Activated CD4-positive, CD25-positive, alpha-beta regulatory T cell treated with anti-CD3 and anti-CD28 coated beads, Interleukin-2, amount 50 U/mL, for 24 hours (primary cell): ENCODE measurements around the gene GPALPP1.
"Not testable (repeated sequence)": the region's sequence is repeated elsewhere in the genome, so short reads cannot be mapped to it uniquely, and the experiment has no call there.

Source experiments
- ATAC-seq, 2 donors: fragments of 150-1000 bp; cut with Tn5 transposase; one replicate each; pipeline ENCODE4 v1.10.0; 2021; ENCODE audit warnings: mild to moderate bottlenecking in 1 of 2, moderate library complexity in 1 of 2

The GPALPP1 gene

GRCh38 chr13:45007823-45008222 is 18.5 kb downstream of the GPALPP1 start:
- no peak for ATAC-seq

DNA sequence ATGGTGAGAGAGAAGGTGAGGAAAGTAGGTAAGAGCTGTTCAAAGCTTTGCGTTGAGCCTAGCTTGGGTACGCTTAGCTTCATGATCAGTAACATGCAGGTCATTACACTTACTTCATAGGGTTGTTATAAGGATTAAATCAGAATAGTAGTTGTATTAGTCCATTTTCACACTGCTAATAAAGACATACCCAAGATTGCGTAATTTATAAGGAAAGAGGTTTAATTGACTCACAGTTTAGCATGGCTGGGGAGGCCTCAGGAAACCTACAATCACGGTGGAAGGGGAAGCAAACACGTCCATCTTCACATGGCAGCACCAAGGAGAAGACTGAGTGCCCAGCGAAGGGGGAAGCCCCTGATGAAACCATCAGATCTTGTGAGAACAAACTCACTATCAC is 21.9 kb downstream of the GPALPP1 start:
- no peak for ATAC-seq

- ATAC-seq: no peak
Observed at GRCh38 chr13:45015300-45015699, 26.0 kb downstream of the GPALPP1 start.

- peak in 1 of 2 donors; percentile 36 for ATAC-seq
Observed at GRCh38 chr13:45016792-45017425, 27.6 kb downstream of the GPALPP1 start.

DNA sequence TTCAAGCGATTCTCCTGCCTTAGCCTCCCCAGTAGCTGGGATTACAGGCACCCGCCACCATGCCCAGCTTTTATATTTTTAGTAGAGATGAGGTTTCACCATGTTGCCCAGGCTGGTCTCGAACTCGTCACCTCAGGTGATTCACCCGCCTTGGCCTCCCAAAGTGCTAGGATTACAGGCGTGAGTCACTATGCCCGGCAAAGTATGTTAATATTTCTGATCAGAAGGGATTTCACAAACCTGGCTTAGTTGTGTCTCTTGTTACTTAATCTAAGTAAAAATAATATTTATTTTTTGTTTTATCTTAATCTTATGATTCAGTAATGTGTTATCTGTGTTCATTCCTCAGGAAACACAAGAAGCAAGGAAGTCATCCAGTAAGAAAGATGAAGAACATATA is 30.6 kb downstream of the GPALPP1 start:
- ATAC-seq: not testable (repeated sequence)

DNA sequence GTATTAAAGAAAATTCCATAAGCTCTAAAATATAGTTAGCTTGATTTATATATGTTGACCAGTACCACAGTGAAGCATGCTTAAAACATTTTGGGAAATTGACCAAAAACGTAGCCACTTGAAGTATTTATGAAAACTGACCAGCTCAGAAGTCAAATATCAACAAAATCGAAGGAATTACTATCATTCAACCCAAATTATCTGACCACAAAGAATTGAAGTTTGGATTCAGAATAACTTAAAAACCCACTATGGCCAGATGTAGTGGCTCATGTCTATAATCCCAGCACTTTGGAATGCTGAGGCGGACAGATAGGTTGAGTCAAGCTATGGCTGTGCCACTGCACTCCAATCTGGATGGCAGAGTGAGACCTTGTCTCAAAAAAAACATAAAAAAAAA is 31.9 kb downstream of the GPALPP1 start:
- no peak for ATAC-seq

DNA sequence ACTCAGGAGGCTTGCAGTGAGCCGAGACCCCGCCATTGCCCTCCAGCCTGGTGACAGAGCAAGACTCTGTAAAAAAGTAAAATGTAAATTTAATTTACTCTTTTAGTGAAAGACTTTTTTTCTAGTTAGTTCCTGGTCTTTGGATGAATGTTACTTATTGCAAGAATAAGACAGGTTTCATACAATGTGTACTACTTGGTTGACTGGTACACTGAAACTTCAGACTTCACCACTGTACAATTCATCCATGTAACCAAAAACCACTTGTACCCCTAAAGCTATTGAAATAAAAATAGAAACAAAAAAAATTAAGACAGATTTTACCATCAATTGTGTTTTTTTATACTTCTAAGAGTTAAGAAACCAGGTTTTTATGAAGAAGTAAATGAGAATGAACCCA is 35.5 kb downstream of the GPALPP1 start:
- ATAC-seq: no peak

DNA sequence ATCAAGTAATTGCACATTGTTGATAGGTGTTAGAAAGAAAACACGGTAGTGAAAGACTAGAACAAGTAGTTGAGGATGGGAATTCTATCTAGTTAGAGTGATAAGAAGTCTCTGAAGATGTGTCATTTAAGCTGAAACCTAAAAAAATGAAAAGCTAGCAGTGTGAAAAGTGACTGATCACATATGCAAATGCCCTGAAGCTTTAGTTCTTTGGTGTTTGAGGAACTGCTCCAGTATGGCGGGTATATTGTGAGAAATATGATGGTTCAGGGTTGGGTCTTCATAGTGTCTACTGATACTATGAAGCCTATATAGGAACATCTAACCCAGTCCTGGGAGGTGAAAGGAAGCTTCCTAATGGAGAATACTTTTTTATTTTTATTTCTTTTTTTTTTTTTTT is 45.0 kb downstream of the GPALPP1 start:
- no peak for ATAC-seq

- ATAC-seq: no peak
Observed at GRCh38 chr13:45036206-45036605, 46.9 kb downstream of the GPALPP1 start.

- no peak for ATAC-seq
Observed at GRCh38 chr13:45040173-45040572, 50.8 kb downstream of the GPALPP1 start.

DNA sequence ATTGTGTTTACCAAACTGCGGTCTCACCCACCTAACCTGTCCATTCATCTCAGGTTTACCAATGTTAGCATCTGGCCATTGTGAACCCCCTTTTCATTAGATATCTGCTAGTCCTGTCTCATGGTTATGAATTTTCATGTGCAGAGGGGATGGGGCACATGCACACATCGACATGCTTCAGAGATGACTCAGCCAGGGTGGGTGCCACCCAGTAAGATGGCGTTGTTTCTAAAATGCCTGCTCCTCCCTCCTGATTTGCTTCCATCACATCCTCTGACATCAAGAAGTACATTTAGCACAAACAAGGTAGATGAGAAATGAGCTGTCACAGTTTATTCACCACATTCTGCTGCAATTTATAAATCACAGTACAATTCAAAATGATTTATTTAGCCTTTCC is 51.3 kb downstream of the GPALPP1 start:
- peak; percentile 74 to 90 for ATAC-seq

GRCh38 chr13:45042539-45042938 is 53.2 kb downstream of the GPALPP1 start:
- no peak for ATAC-seq

DNA sequence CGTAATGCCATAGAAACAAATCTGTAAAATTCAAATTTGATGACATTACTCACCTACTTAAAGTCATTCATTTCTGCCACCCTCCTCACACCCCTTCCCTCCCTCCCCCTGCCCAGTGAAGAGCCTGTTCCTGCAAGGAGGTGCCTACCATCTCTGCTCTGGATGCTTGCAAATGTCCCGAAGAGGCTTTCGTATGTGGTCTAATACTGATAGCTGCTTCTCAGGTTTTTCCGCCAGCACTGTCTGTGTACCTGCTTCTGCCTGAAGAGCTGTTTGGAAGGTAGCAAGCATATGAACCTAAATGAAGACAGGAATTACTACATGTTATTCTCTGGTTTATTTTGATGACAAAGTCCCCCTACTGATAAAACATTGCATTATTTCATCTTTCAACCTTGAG is 57.1 kb downstream of the GPALPP1 start:
- ATAC-seq: no peak

- ATAC-seq: peak; percentile 82 to 85
Observed at GRCh38 chr13:45047394-45048310, 58.3 kb downstream of the GPALPP1 start.

DNA sequence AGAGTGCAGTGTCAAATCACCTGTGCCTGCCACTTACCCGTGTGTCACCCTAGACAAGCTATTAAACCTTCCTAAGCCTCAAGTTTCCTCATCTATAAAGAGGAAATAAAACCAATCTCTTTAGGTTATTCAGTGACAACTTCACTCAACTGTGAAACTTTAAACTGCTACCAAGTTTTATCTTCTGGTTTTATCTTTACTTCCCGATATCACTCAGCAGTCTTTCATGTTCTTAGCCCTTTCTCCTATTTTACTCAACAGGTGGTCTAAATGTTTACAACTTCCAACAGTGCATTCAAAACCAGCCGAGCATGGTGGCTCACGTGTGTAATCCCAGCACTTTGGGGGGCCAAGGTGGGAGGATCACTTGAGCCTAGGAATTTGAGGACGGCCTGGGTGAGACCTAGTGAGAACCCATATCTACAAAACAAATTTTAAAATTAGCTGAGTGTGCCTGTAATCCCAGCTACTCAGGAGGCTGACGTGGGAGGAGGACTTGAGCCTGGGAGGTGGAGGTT is 59.6 kb downstream of the GPALPP1 start:
- peak; percentile 57 to 71 for ATAC-seq

GRCh38 chr13:45049478-45049877 is 60.1 kb downstream of the GPALPP1 start:
- ATAC-seq: no peak

DNA sequence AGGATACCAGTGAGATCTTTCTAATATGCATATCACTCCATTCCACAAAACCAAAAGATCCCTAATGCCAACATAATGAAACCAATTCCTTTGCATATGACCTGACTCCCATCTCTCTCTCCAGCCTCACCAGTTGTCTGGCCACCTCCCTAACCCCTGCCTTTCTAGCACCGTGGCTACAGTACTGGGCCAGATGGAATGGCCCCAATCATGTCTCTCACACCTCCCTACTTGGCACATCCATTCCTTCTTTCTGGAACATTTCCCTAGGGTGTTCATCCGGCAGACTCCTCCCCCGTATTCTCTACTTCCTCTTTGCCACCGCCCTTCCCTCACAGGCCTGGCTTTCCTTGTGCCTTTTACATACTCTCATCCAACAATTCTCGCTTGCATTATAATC is 62.0 kb downstream of the GPALPP1 start:
- no peak for ATAC-seq

DNA sequence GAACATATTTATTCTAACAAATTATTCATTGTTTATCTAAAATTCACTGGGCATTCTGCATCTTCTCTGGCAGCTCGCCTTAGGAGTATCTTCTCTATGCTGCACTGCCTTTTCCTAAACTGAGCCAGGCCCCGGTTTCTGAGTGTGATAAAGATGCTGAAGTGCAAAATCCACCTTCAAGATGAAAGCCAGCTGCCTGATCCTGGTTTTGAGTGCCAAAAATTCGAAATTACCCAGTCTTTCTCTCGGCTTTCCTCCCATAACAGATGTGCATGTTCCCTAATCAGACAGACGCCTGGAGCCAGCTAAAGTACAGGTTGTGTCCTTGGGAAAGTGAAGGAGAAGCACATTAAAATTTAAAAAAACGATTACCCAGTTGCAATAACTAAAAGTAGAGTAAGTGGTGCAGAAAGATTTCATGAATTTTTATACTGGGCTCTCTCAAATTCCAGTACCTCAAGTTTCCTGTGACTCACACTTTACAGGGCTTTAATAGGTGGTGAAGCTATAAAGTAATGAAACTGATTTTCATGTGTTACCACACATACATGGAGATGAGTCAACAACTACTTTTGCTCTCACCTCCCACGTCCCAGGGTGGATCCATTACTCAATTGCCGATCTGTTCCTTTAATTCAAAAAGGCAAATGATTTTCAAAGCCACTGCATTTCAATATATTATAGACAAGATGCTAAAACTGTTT is 66.0 kb downstream of the GPALPP1 start:
- ATAC-seq: peak; percentile 99 to 100

- peak; percentile 39 to 45 for ATAC-seq
Observed at GRCh38 chr13:45055902-45056648, 66.7 kb downstream of the GPALPP1 start.

DNA sequence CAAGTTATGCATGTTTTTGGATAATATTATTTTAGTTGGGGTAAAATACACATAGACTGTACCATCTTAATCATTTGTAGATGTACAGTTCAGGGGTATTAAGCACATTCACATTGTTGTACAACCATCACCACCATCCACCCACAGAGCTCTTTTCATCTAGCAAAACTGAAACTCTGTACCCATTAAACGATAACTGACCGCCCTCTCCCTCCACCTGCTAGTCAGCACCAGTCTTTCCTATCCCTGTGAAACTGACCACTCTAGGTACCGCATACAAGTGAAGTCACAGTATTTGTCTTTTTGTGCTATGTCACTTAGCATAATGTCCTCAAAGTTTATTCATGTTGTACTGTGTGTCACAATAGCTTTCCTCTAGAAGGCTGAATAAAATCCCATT is 70.7 kb downstream of the GPALPP1 start:
- no peak for ATAC-seq

GRCh38 chr13:45063261-45063860 is 74.0 kb downstream of the GPALPP1 start:
- no peak for ATAC-seq

DNA sequence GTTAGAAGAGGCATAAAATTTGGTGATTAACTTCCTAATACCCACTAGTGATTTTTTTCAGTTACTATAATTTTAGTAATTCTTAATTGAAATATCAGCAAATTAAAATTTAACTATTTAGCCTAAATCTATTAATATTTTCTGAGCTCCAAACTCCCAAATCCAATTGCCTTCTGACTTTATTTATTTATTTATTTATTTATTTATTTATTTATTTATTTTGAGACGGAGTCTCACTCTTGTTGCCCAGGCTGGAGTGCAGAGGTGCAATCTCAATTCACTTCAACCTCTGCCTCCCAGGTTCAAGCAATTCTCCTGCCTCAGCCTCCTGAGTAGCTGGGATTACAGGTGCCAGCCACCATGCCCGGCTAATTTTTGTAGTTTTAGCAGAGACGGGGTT is 74.6 kb downstream of the GPALPP1 start:
- not testable (repeated sequence) for ATAC-seq
